CD4-positive, alpha-beta T cell (primary cell): ENCODE results near the gene PLXNA1. TPM values are rescaled to one million over a fixed set of nuclear protein-coding genes. Genes with fewer than 3 reads are reported as not detected.

Experiments used
- ATAC-seq: fragments of 200-7000 bp; cut with Tn5 transposase; one replicate; pipeline ENCODE4 v1.10.0; 2022; ENCODE audit warnings: mild to moderate bottlenecking; ENCODE audit not compliant: poor library complexity
- CTCF ChIA-PET: fragments of 350-600 bp; sonication (Branson Sonifier 250); formaldehyde crosslinking; loops from one replicate; lab custom pipeline; 2021; ENCODE audit warnings: antibody characterized with exemption, inconsistent platforms; lab: Charles Lee
- POLR2A ChIA-PET: fragments of 350-600 bp; sonication (Branson Sonifier 250); formaldehyde crosslinking; loops from one replicate; lab custom pipeline; 2021; ENCODE audit warnings: antibody characterized with exemption, inconsistent platforms; lab: Charles Lee
- DNase-seq, 14 experiments: peaks; one replicate each; pipeline ENCODE4 v3.0.0-alpha.2; 2013 to 2020; ENCODE audit warnings: mixed read lengths in 2 of 14
- H3K27ac ChIP-seq, 2 donors: one replicate each; pipeline versions ENCODE4 v1.5.1 to v1.7.0; 2013; ENCODE audit warnings: low read length in 2 of 2, low read depth in 1 of 2, mild to moderate bottlenecking in 1 of 2
- H3K27me3 ChIP-seq, 2 experiments: 1 replicate in 1 of 2; 2 replicates in 1 of 2; pipeline versions ENCODE4 v1.6.1 to v1.7.0; 2013; ENCODE audit warnings: low read length in 2 of 2, control low read depth in 1 of 2, mild to moderate bottlenecking in 1 of 2, moderate library complexity in 1 of 2; ENCODE audit not compliant: insufficient read depth in 2 of 2, control insufficient read depth in 1 of 2
- H3K36me3 ChIP-seq: one replicate; pipeline ENCODE4 v1.6.1; 2013; ENCODE audit warnings: low read length, control low read depth; ENCODE audit not compliant: insufficient read depth
- H3K4me1 ChIP-seq: one replicate; pipeline ENCODE4 v1.6.1; 2013; ENCODE audit warnings: low read length, control low read depth; ENCODE audit not compliant: insufficient read depth
- H3K4me3 ChIP-seq: one replicate; pipeline ENCODE4 v1.5.1; 2013; ENCODE audit warnings: mild to moderate bottlenecking, low read length, moderate library complexity
- H3K9me3 ChIP-seq, 2 experiments: 1 replicate in 1 of 2; 2 replicates in 1 of 2; pipeline versions ENCODE4 v1.6.1 to v1.7.0; 2013; ENCODE audit warnings: low read length in 2 of 2, mild to moderate bottlenecking in 2 of 2, control low read depth in 1 of 2, moderate library complexity in 1 of 2; ENCODE audit not compliant: control insufficient read depth in 1 of 2, insufficient read depth in 1 of 2
- H3K27ac Mint-ChIP-seq: one replicate; pipeline ENCODE4 v1.8.0; 2020; ENCODE audit warnings: mixed read lengths
- H3K27me3 Mint-ChIP-seq: one replicate; pipeline ENCODE4 v1.8.0; 2021; ENCODE audit warnings: mixed read lengths
- H3K36me3 Mint-ChIP-seq: one replicate; pipeline ENCODE4 v1.8.0; 2021; ENCODE audit warnings: low read depth, mixed read lengths
- H3K4me1 Mint-ChIP-seq: one replicate; pipeline ENCODE4 v1.8.0; 2021; ENCODE audit warnings: low read depth, mixed read lengths
- H3K4me3 Mint-ChIP-seq: one replicate; pipeline ENCODE4 v1.8.0; 2020; ENCODE audit warnings: mild to moderate bottlenecking, mixed read lengths
- H3K9me3 Mint-ChIP-seq: one replicate; pipeline ENCODE4 v1.8.0; 2020; ENCODE audit warnings: mixed read lengths
- CTCF ChIP-seq: fragments of 200-600 bp; IDR thresholded peaks from one replicate; pipeline ENCODE4 v1.8.0; 2022; ENCODE audit warnings: antibody characterized with exemption, mild to moderate bottlenecking
- intact Hi-C, 2 experiments: fragments of 100-400 bp; cut with DNase I in 1 of 2; cut with micrococcal nuclease in 1 of 2; formaldehyde crosslinking; loops; one replicate each; pipeline versions ENCODE4 v1.15.1 to v1.9.0; 2023 to 2025; cut with DNase I, micrococcal nuclease
- total RNA-seq, 174 experiments: library from RNA in 2 of 174; stranded (reverse) in 2 of 174; gene quantifications; one replicate each; pipeline ENCODE4 v1.2.3 and lab custom pipeline; 2021 to 2026

Gene PLXNA1
- total RNA-seq, 2 experiments from 2014 or later = 9.8 to 10.6 TPM

- Histone ChIP-seq H3K9me3 (peaks cover 5 to 6% of the 10 kb centered on the region in 2 experiments), H3K36me3 (no peaks in the 10 kb centered on the region), H3K4me3 (no peak overlapping the region), H3K27ac (no peak overlapping the region), H3K4me1 (peaks cover 6% of the 10 kb centered on the region), H3K27me3 (peaks cover 0 to 17% of the 10 kb centered on the region in 2 experiments)
- Mint-ChIP-seq H3K36me3 (no peaks in the 10 kb centered on the region), H3K27ac (no peak overlapping the region), H3K27me3 (peaks cover 17% of the 10 kb centered on the region), H3K4me3 (no peak overlapping the region), H3K9me3 (peaks cover 7% of the 10 kb centered on the region), H3K4me1 (peaks cover 5% of the 10 kb centered on the region)
- intact Hi-C loops = no loop called here
- no peak for TF ChIP-seq CTCF
- ATAC-seq = no peak
- POLR2A ChIA-PET = no interaction called here
- CTCF ChIA-PET = no interaction called here
- DNase-seq = no peak
Observed at GRCh38 chr3:126976906-126977305, 6.0 kb upstream of the PLXNA1 start.

DNA sequence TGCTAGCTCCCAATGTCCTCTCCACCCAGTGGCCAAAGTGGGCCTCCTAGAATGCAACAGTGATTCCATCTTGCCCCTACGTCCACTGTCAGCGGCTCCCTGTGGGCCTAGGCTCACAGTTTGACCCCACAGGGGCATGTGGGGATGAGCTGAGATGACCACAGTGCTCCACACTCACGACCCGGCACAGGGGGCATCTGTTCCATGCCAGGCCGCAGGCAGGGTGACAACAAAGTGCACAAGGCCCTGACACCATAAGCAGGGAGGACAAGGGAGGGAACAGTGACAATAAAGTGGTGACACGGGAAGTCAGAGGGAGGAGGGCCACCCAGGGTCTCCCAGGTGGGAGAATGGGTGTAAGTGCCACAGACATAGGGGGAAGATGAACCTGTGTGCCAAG lies 5.1 kb upstream of the PLXNA1 start:
- Histone ChIP-seq H3K36me3 (no peaks in the 10 kb centered on the region), H3K4me3 (no peak overlapping the region), H3K27me3 (peaks cover 0 to 15% of the 10 kb centered on the region in 2 experiments), H3K4me1 (peaks cover 14% of the 10 kb centered on the region), H3K9me3 (peaks cover 5 to 6% of the 10 kb centered on the region in 2 experiments), H3K27ac (no peak overlapping the region)
- intact Hi-C loops = no loop called here
- H3K9me3 Mint-ChIP-seq = peaks cover 7% of the 10 kb centered on the region
- H3K36me3 Mint-ChIP-seq = no peaks in the 10 kb centered on the region
- ATAC-seq (no peak), DNase-seq (no peak)
- peaks cover 11% of the 10 kb centered on the region for H3K4me1 Mint-ChIP-seq
- ChIA-PET POLR2A (no interaction called here), CTCF (no interaction called here)
- no peak for TF ChIP-seq CTCF
- peaks cover 17% of the 10 kb centered on the region for H3K27me3 Mint-ChIP-seq
- H3K4me3 Mint-ChIP-seq = no peak overlapping the region
- no peak overlapping the region for H3K27ac Mint-ChIP-seq

DNA sequence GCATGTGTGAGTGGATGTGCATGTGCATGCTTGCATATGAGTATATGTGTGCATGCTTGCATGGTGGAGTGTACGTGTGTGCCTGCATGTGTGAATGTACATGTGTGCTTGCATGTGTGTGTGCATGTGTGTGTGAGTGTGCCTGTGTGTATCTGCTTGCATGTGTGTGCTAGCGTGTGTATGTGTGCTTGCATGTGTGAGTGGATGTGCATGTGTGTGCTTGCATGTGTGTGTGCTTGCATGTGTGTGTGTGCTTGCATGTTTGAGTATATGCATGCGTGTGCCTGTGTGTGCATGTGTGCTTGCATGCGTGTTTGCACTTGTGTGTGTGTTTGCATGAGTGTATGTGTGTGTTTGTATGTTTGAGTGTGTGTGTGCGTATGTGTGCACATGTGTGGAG lies 4.6 kb upstream of the PLXNA1 start:
- intact Hi-C loops = no loop called here
- DNase-seq = no peak
- Mint-ChIP-seq H3K4me3 (peak overlapping the region; percentile 44), H3K4me1 (peaks cover 11% of the 10 kb centered on the region), H3K27me3 (peaks cover 17% of the 10 kb centered on the region), H3K9me3 (peaks cover 7% of the 10 kb centered on the region), H3K27ac (no peak overlapping the region), H3K36me3 (no peaks in the 10 kb centered on the region)
- peaks cover 5 to 6% of the 10 kb centered on the region in 2 experiments for H3K9me3 ChIP-seq
- ChIA-PET POLR2A (no interaction called here), CTCF (no interaction called here)
- ATAC-seq = no peak
- H3K27ac ChIP-seq = no peak overlapping the region
- peaks cover 14% of the 10 kb centered on the region for H3K4me1 ChIP-seq
- no peak overlapping the region for H3K4me3 ChIP-seq
- no peaks in the 10 kb centered on the region for H3K36me3 ChIP-seq
- TF ChIP-seq CTCF = no peak
- peaks cover 0 to 11% of the 10 kb centered on the region in 2 experiments for H3K27me3 ChIP-seq
